Loucy (cell line): Measurements from ENCODE around the gene TNFRSF14.

Experiments
- EZH2phosphoT487 ChIP-seq: fragments of 200-600 bp; IDR thresholded peaks from 2 replicates; pipeline ENCODE4 v1.6.1; 2018; ENCODE audit warnings: antibody characterized with exemption, mild to moderate bottlenecking, moderate library complexity, borderline replicate concordance
- TF ChIP-seq, protein P1 (sequence below): fragments of 200-600 bp; sonication (generic); conservative IDR thresholded peaks from 2 replicates; pipeline ENCODE4 v1.5.1; 2014; ENCODE audit warnings: mild to moderate bottlenecking, antibody characterized with exemption, low read length

- TF ChIP-seq, protein P1, sequence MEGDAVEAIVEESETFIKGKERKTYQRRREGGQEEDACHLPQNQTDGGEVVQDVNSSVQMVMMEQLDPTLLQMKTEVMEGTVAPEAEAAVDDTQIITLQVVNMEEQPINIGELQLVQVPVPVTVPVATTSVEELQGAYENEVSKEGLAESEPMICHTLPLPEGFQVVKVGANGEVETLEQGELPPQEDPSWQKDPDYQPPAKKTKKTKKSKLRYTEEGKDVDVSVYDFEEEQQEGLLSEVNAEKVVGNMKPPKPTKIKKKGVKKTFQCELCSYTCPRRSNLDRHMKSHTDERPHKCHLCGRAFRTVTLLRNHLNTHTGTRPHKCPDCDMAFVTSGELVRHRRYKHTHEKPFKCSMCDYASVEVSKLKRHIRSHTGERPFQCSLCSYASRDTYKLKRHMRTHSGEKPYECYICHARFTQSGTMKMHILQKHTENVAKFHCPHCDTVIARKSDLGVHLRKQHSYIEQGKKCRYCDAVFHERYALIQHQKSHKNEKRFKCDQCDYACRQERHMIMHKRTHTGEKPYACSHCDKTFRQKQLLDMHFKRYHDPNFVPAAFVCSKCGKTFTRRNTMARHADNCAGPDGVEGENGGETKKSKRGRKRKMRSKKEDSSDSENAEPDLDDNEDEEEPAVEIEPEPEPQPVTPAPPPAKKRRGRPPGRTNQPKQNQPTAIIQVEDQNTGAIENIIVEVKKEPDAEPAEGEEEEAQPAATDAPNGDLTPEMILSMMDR = no peak
- TF ChIP-seq EZH2phosphoT487 = no peak
Measured at GRCh38 chr1:2567083-2567679, 11.0 kb downstream of the TNFRSF14 start.
